HG03442 (cell line): Measurements from ENCODE around the gene RASL11B.

Experiments
- ATAC-seq: cut with Tn5 transposase; IDR thresholded peaks from one replicate; pipeline ENCODE4 v1.9.1; 2021; ENCODE audit warnings: mild to moderate bottlenecking, moderate library complexity; ENCODE audit not compliant: unreplicated experiment

Gene RASL11B

GRCh38 chr4:52842792-52843191 lies 19.3 kb upstream of the RASL11B start:
- no peak for ATAC-seq

- ATAC-seq, result no peak
These were observed 18.8 kb upstream of the RASL11B start for GRCh38 chr4:52843351-52843750.

GRCh38 chr4:52843958-52844357 lies 18.2 kb upstream of the RASL11B start:
- ATAC-seq, result no peak

GRCh38 chr4:52844596-52844995 lies 17.5 kb upstream of the RASL11B start:
- no peak for ATAC-seq

GRCh38 chr4:52846502-52846901 lies 15.6 kb upstream of the RASL11B start:
- ATAC-seq, result no peak

GRCh38 chr4:52848254-52848653 lies 13.9 kb upstream of the RASL11B start:
- no peak for ATAC-seq

GRCh38 chr4:52850406-52851124 lies 11.6 kb upstream of the RASL11B start:
- no peak for ATAC-seq

- no peak for ATAC-seq
These were observed 10.1 kb upstream of the RASL11B start for GRCh38 chr4:52852041-52852440.

- ATAC-seq, result no peak
These were observed 9.4 kb upstream of the RASL11B start for GRCh38 chr4:52852711-52853110.

- ATAC-seq, result no peak
These were observed 8.8 kb upstream of the RASL11B start for GRCh38 chr4:52853351-52853750.

GRCh38 chr4:52856801-52857200 lies 5.3 kb upstream of the RASL11B start:
- no peak for ATAC-seq

- no peak for ATAC-seq
These were observed 1.8 kb upstream of the RASL11B start for GRCh38 chr4:52860361-52860760.

GRCh38 chr4:52861171-52861823 lies 820 bp upstream of the RASL11B start:
- ATAC-seq, result no peak

- no peak for ATAC-seq
These were observed 583 bp downstream of the RASL11B start for GRCh38 chr4:52862639-52863161.

- no peak for ATAC-seq
These were observed 1.2 kb downstream of the RASL11B start for GRCh38 chr4:52863324-52863723.

- no peak for ATAC-seq
These were observed 2.7 kb downstream of the RASL11B start for GRCh38 chr4:52864793-52865192.

- ATAC-seq, result no peak
These were observed 3.2 kb downstream of the RASL11B start for GRCh38 chr4:52865300-52865699.

GRCh38 chr4:52866734-52867133 lies 4.6 kb downstream of the RASL11B start:
- ATAC-seq, result no peak

- no peak for ATAC-seq
These were observed 5.0 kb downstream of the RASL11B start for GRCh38 chr4:52867163-52867562.

GRCh38 chr4:52868133-52868532 lies 6.0 kb downstream of the RASL11B start:
- no peak for ATAC-seq

- ATAC-seq, result no peak
These were observed 7.1 kb downstream of the RASL11B start for GRCh38 chr4:52869196-52869595.

- ATAC-seq, result no peak
These were observed 7.5 kb downstream of the RASL11B start for GRCh38 chr4:52869656-52870055.
